ENCODE data around the gene PHF12. TPM values are rescaled to one million over a fixed set of nuclear protein-coding genes. Genes with fewer than 3 reads are reported as not detected.
A peak's percentile ranks its signal among the peaks of the same experiment; 100 is the strongest.

Gene PHF12
- total RNA-seq, 1 experiment from 2014 or later = 37.6 TPM

- BruUV-seq (replicated peaks) = no TSS peak
- H3K27ac Mint-ChIP-seq (ENCODE audit: low read depth, unreplicated experiment) = no peak overlapping the region
- peaks cover 62% of the 10 kb centered on the region for H3K36me3 Mint-ChIP-seq (ENCODE audit: insufficient read depth, unreplicated experiment)
- no peak for DNase-seq (ENCODE audit: unreplicated experiment)
- intact Hi-C loops (cut with micrococcal nuclease) = no loop called here
- no peak for TF ChIP-seq CTCF (IDR thresholded peaks at IDR 0.05; ENCODE audit: unreplicated experiment)
- H3K4me1 Mint-ChIP-seq (ENCODE audit: insufficient read depth, unreplicated experiment) = peaks cover 14% of the 10 kb centered on the region
- H3K27me3 Mint-ChIP-seq (ENCODE audit: insufficient read depth, unreplicated experiment) = no peaks in the 10 kb centered on the region
- POLR2A ChIA-PET = interaction anchor here (1.1 to 1.3 kb wide), 2 partner anchors 19 to 26 kb away, joined by 3 to 4 read pairs; partner anchors contain the start of gene ERAL1
- no peak overlapping the region for H3K4me3 Mint-ChIP-seq (ENCODE audit: unreplicated experiment)
- CTCF ChIA-PET = interaction anchor here (0.6 to 1.9 kb wide), 4 partner anchors 10 to 118 kb away, joined by 3 to 6 read pairs (median 4); no protein-coding TSS in a partner anchor
- H3K9me3 Mint-ChIP-seq (ENCODE audit: unreplicated experiment) = no peaks in the 10 kb centered on the region
These were observed 69.7 kb downstream of the PHF12 start for GRCh38 chr17:28881533-28882056.

GRCh38 chr17:28880572-28880945 lies 70.8 kb downstream of the PHF12 start:
- intact Hi-C loops (cut with micrococcal nuclease) = no loop called here
- no TSS peak for BruUV-seq (replicated peaks)
- Mint-ChIP-seq H3K27me3 (ENCODE audit: insufficient read depth, unreplicated experiment) (no peaks in the 10 kb centered on the region), H3K4me1 (ENCODE audit: insufficient read depth, unreplicated experiment) (peaks cover 19% of the 10 kb centered on the region), H3K27ac (ENCODE audit: low read depth, unreplicated experiment) (no peak overlapping the region), H3K36me3 (ENCODE audit: insufficient read depth, unreplicated experiment) (peaks cover 62% of the 10 kb centered on the region), H3K9me3 (ENCODE audit: unreplicated experiment) (no peaks in the 10 kb centered on the region), H3K4me3 (ENCODE audit: unreplicated experiment) (no peak overlapping the region)
- no peak for DNase-seq (ENCODE audit: unreplicated experiment)
- POLR2A ChIA-PET = no interaction called here
- CTCF ChIA-PET = interaction anchor here (0.9 to 2.0 kb wide), 2 partner anchors 117 to 128 kb away, joined by 3 to 17 read pairs; no protein-coding TSS in a partner anchor
- TF ChIP-seq CTCF (IDR thresholded peaks at IDR 0.05; ENCODE audit: unreplicated experiment) = no peak

GRCh38 chr17:28879886-28880571 lies 71.3 kb downstream of the PHF12 start:
- TF ChIP-seq CTCF (IDR thresholded peaks at IDR 0.05; ENCODE audit: unreplicated experiment) = no peak
- POLR2A ChIA-PET = interaction anchor here (0.8 to 1.8 kb wide), 4 partner anchors 24 to 153 kb away, joined by 3 to 5 read pairs (median 4); partner anchors contain the start of gene FAM222B

GRCh38 chr17:28878981-28879380 lies 72.3 kb downstream of the PHF12 start:
- Mint-ChIP-seq H3K27me3 (ENCODE audit: insufficient read depth, unreplicated experiment) (no peaks in the 10 kb centered on the region), H3K4me1 (ENCODE audit: insufficient read depth, unreplicated experiment) (peaks cover 19% of the 10 kb centered on the region), H3K4me3 (ENCODE audit: unreplicated experiment) (no peak overlapping the region), H3K36me3 (ENCODE audit: insufficient read depth, unreplicated experiment) (peaks cover 48% of the 10 kb centered on the region), H3K9me3 (ENCODE audit: unreplicated experiment) (no peaks in the 10 kb centered on the region), H3K27ac (ENCODE audit: low read depth, unreplicated experiment) (no peak overlapping the region)
- peak; percentile 66 for DNase-seq (ENCODE audit: unreplicated experiment)
- peak; percentile 45 for TF ChIP-seq CTCF (IDR thresholded peaks at IDR 0.05; ENCODE audit: unreplicated experiment)
- intact Hi-C loops (cut with micrococcal nuclease) = loop anchor here (1.0 kb wide), 1 partner anchor 153 kb away; the partner anchor contains the start of gene TLCD1
- CTCF ChIA-PET = interaction anchor here (0.6 to 2.2 kb wide), 11 partner anchors 8 to 190 kb away, joined by 3 to 17 read pairs (median 4); partner anchors contain the start of genes RPL23A and TLCD1
- POLR2A ChIA-PET = interaction anchor here (0.6 to 1.8 kb wide), 12 partner anchors 8 to 152 kb away, joined by 3 to 5 read pairs (median 3); partner anchors contain the start of genes FAM222B and PHF12
- no TSS peak for BruUV-seq (replicated peaks)

More at GRCh38 chr17:28879886-28880571, 71.3 kb downstream of the PHF12 start:
- Mint-ChIP-seq H3K27me3 (ENCODE audit: insufficient read depth, unreplicated experiment) (no peaks in the 10 kb centered on the region), H3K4me3 (ENCODE audit: unreplicated experiment) (no peak overlapping the region), H3K27ac (ENCODE audit: low read depth, unreplicated experiment) (no peak overlapping the region), H3K9me3 (ENCODE audit: unreplicated experiment) (no peaks in the 10 kb centered on the region), H3K36me3 (ENCODE audit: insufficient read depth, unreplicated experiment) (peaks cover 59% of the 10 kb centered on the region), H3K4me1 (ENCODE audit: insufficient read depth, unreplicated experiment) (peaks cover 19% of the 10 kb centered on the region)
- CTCF ChIA-PET = interaction anchor here (0.6 to 2.2 kb wide), 10 partner anchors 9 to 160 kb away, joined by 3 to 17 read pairs (median 4); partner anchors contain the start of genes RPL23A and TLCD1
- no peak for DNase-seq (ENCODE audit: unreplicated experiment)
- no TSS peak for BruUV-seq (replicated peaks)
- intact Hi-C loops (cut with micrococcal nuclease) = loop anchor here (1.0 kb wide), 1 partner anchor 154 kb away; the partner anchor contains the start of gene TLCD1

Measured in MCF 10A (cell line).